ENCODE measurements around the gene TLE4. TPM values are rescaled to one million over a fixed set of nuclear protein-coding genes. Genes with fewer than 3 reads are reported as not detected.
A peak's percentile ranks its signal among the peaks of the same experiment; 100 is the strongest.

TLE4 gene
- total and polyA plus RNA-seq, 2 donors from 2014 or later, result 5.5 to 35.7 TPM

DNA sequence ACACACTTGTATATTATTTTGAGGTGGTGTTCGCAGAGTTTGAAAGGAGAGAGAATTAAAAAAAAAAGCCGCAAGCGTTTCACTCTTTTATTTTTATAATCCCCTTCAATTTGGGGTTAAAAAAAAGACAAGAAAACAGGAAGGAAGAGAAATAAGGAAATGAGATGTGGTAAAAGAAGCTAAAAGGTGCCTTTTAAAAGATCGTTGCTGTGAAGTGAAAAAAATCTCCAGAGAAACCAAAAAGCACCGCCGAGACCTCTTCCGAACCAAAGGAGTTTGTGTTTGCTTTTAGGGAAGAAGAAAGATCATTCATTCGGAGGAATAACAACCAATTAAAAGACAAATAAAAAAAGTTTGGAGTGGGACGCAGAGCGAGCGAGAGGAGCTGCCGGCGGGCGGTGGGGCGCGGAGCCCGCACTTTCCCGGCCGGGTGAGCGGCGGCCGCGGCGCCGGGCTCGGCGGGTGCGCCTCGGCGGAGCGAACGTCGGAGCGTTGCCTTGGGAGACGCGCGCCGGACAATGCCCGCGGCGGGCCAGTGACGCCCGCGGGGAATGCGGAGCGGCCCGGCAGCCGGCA is 355 bp downstream of the TLE4 start:
- Histone ChIP-seq H3K9me3 (ENCODE audit: control insufficient read depth in 2 of 3, insufficient read depth in 1 of 3, low read length in 3 of 3) (no peaks in the 10 kb centered on the region), H3K4me1 (ENCODE audit: control insufficient read depth in 2 of 3, insufficient read depth in 2 of 3, low read depth in 1 of 3, low read length in 3 of 3) (peaks cover 0 to 6% (median 3%) of the 10 kb centered on the region in 3 donors), H3K27ac (ENCODE audit: low read depth in 2 of 2, low read length in 2 of 2) (peak overlapping the region; percentile 75 to 93), H3K27me3 (ENCODE audit: control insufficient read depth, insufficient read depth, low read length) (no peaks in the 10 kb centered on the region), H3K36me3 (ENCODE audit: control insufficient read depth in 2 of 3, insufficient read depth in 3 of 3, low read length in 3 of 3) (no peaks in the 10 kb centered on the region), H3K4me3 (ENCODE audit: low read length in 3 of 3) (peak overlapping the region; percentile 67 to 84 (median 82)), H3K9ac (ENCODE audit: low read length in 3 of 3) (peak overlapping the region; percentile 72 to 83 (median 74))
- DNase-seq (peak in 1 of 5 donors; percentile 66), FAIRE-seq (no peak)
- TF ChIP-seq CTCF (IDR thresholded peaks at IDR 0.05; ENCODE audit: borderline replicate concordance, extremely low read depth, insufficient read depth), result no peak
- intact Hi-C loops (cut with DNase I), result no loop called here

DNA sequence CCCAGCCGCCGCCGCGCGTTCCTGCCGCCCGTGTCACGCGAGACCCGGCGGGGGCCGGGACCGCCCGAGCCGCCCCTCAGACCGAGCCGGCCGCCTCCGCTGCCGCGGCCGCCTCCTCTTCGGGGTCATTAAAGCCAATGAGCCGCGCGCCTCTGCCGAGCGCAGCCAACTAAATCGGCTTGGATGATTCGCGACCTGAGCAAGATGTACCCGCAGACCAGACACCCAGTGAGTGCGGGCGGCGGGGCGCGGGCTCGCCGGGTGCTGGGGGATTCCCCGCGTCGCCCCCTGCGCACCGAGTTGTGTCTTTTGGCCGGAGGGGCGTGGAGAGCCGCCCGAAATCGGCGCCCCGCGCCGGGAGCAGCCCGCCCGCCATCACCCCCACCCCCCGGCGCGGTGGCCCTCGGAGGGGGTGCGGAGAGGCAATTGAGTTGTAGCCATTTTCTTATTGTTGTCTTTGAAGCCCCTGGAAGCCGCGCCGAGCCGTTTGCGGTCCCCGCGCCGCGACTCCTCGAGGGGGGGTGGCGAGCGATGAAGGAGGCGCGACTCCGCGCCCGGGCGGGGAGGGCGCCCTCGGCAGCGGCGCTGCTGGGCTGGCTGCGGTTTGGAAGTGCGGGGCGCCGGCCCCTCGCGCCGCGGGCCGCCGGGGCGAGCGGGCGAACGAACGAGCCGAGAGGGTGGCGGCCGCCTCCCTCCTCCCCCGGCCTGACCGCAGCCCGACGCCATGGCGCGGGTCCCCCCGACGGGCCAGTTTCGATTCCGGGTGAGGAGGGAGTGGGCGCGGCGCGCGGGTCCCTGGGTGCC is 1.0 kb downstream of the TLE4 start:
- FAIRE-seq, result no peak
- intact Hi-C loops (cut with DNase I), result no loop called here
- TF ChIP-seq CTCF (IDR thresholded peaks at IDR 0.05; ENCODE audit: borderline replicate concordance, extremely low read depth, insufficient read depth), result no peak
- Histone ChIP-seq H3K4me3 (ENCODE audit: low read length in 3 of 3) (peak overlapping the region; percentile 43 to 91 (median 89)), H3K9me3 (ENCODE audit: control insufficient read depth in 2 of 3, insufficient read depth in 1 of 3, low read length in 3 of 3) (no peaks in the 10 kb centered on the region), H3K9ac (ENCODE audit: low read length in 3 of 3) (peak overlapping the region; percentile 37 to 86 (median 85)), H3K27me3 (ENCODE audit: control insufficient read depth, insufficient read depth, low read length) (no peaks in the 10 kb centered on the region), H3K36me3 (ENCODE audit: control insufficient read depth in 2 of 3, insufficient read depth in 3 of 3, low read length in 3 of 3) (no peaks in the 10 kb centered on the region), H3K27ac (ENCODE audit: low read depth in 2 of 2, low read length in 2 of 2) (peak overlapping the region; percentile 69 to 93), H3K4me1 (ENCODE audit: control insufficient read depth in 2 of 3, insufficient read depth in 2 of 3, low read depth in 1 of 3, low read length in 3 of 3) (peaks cover 0 to 6% (median 3%) of the 10 kb centered on the region in 3 donors)
- DNase-seq, result peak; percentile 69 to 88 (median 83)

- DNase-seq (peak in 3 of 5 donors; percentile 41 to 77 (median 53)), FAIRE-seq (no peak)
- H3K36me3 ChIP-seq (ENCODE audit: control insufficient read depth in 2 of 3, insufficient read depth in 3 of 3, low read length in 3 of 3), result no peaks in the 10 kb centered on the region
- H3K4me1 ChIP-seq (ENCODE audit: control insufficient read depth in 2 of 3, insufficient read depth in 2 of 3, low read depth in 1 of 3, low read length in 3 of 3), result peaks cover 0 to 6% (median 3%) of the 10 kb centered on the region in 3 donors
- no peak for TF ChIP-seq CTCF (IDR thresholded peaks at IDR 0.05; ENCODE audit: borderline replicate concordance, extremely low read depth, insufficient read depth)
- H3K27ac ChIP-seq (ENCODE audit: low read depth in 2 of 2, low read length in 2 of 2), result peak overlapping the region in 1 of 2 donors; percentile 93
- peak overlapping the region; percentile 84 to 91 (median 89) for H3K4me3 ChIP-seq (ENCODE audit: low read length in 3 of 3)
- no peaks in the 10 kb centered on the region for H3K9me3 ChIP-seq (ENCODE audit: control insufficient read depth in 2 of 3, insufficient read depth in 1 of 3, low read length in 3 of 3)
- H3K27me3 ChIP-seq (ENCODE audit: control insufficient read depth, insufficient read depth, low read length), result no peaks in the 10 kb centered on the region
- intact Hi-C loops (cut with DNase I), result no loop called here
- H3K9ac ChIP-seq (ENCODE audit: low read length in 3 of 3), result peak overlapping the region; percentile 55 to 86 (median 85)
Measured at GRCh38 chr9:79573412-79573923, 1.7 kb downstream of the TLE4 start.
